Measurements from ENCODE around the gene ITGB6.
"Not testable (repeated sequence)": the region's sequence is repeated elsewhere in the genome, so short reads cannot be mapped to it uniquely, and the experiment has no call there.

Gene ITGB6

GRCh38 chr2:160200921-160201320, 849 bp upstream of the ITGB6 start:
- in situ Hi-C loops (cut with HindIII; ENCODE audit: low pct_ligation_motif_present, low pct_unique_long_range_greater_than_20kb, low sequenced_read_pairs) = no loop called here
- no peak for DNase-seq

GRCh38 chr2:160199053-160199452, 1.0 kb downstream of the ITGB6 start:
- in situ Hi-C loops (cut with HindIII; ENCODE audit: low pct_ligation_motif_present, low pct_unique_long_range_greater_than_20kb, low sequenced_read_pairs) = no loop called here

GRCh38 chr2:160197587-160197986, 2.5 kb downstream of the ITGB6 start:
- in situ Hi-C loops (cut with HindIII; ENCODE audit: low pct_ligation_motif_present, low pct_unique_long_range_greater_than_20kb, low sequenced_read_pairs) = no loop called here
- DNase-seq = no peak

More at GRCh38 chr2:160199053-160199452, 1.0 kb downstream of the ITGB6 start:
- DNase-seq = no peak

- in situ Hi-C loops (cut with HindIII; ENCODE audit: low pct_ligation_motif_present, low pct_unique_long_range_greater_than_20kb, low sequenced_read_pairs) = no loop called here
- no peak for DNase-seq
These were observed 5.1 kb downstream of the ITGB6 start for GRCh38 chr2:160194946-160195345.

GRCh38 chr2:160194351-160194750, 5.7 kb downstream of the ITGB6 start:
- in situ Hi-C loops (cut with HindIII; ENCODE audit: low pct_ligation_motif_present, low pct_unique_long_range_greater_than_20kb, low sequenced_read_pairs) = no loop called here
- DNase-seq = no peak

- DNase-seq; in situ Hi-C loops (cut with HindIII; ENCODE audit: low pct_ligation_motif_present, low pct_unique_long_range_greater_than_20kb, low sequenced_read_pairs): not testable (repeated sequence)
These were observed 18.8 kb downstream of the ITGB6 start for GRCh38 chr2:160181146-160181836.

- DNase-seq; in situ Hi-C loops (cut with HindIII; ENCODE audit: low pct_ligation_motif_present, low pct_unique_long_range_greater_than_20kb, low sequenced_read_pairs): not testable (repeated sequence)
These were observed 19.4 kb downstream of the ITGB6 start for GRCh38 chr2:160180690-160181089.

- in situ Hi-C loops (cut with HindIII; ENCODE audit: low pct_ligation_motif_present, low pct_unique_long_range_greater_than_20kb, low sequenced_read_pairs) = no loop called here
- DNase-seq = no peak
These were observed 19.9 kb downstream of the ITGB6 start for GRCh38 chr2:160180172-160180571.

- in situ Hi-C loops (cut with HindIII; ENCODE audit: low pct_ligation_motif_present, low pct_unique_long_range_greater_than_20kb, low sequenced_read_pairs) = no loop called here
- DNase-seq = no peak
These were observed 24.6 kb downstream of the ITGB6 start for GRCh38 chr2:160175169-160176134.

GRCh38 chr2:160174322-160174721, 25.8 kb downstream of the ITGB6 start:
- no peak for DNase-seq
- in situ Hi-C loops (cut with HindIII; ENCODE audit: low pct_ligation_motif_present, low pct_unique_long_range_greater_than_20kb, low sequenced_read_pairs) = no loop called here

GRCh38 chr2:160169988-160170387, 30.1 kb downstream of the ITGB6 start:
- in situ Hi-C loops (cut with HindIII; ENCODE audit: low pct_ligation_motif_present, low pct_unique_long_range_greater_than_20kb, low sequenced_read_pairs) = no loop called here
- DNase-seq = no peak

- no peak for DNase-seq
- in situ Hi-C loops (cut with HindIII; ENCODE audit: low pct_ligation_motif_present, low pct_unique_long_range_greater_than_20kb, low sequenced_read_pairs) = no loop called here
These were observed 30.6 kb downstream of the ITGB6 start for GRCh38 chr2:160169471-160169870.

GRCh38 chr2:160168878-160169277, 31.2 kb downstream of the ITGB6 start:
- peak; percentile 24 for DNase-seq
- in situ Hi-C loops (cut with HindIII; ENCODE audit: low pct_ligation_motif_present, low pct_unique_long_range_greater_than_20kb, low sequenced_read_pairs) = no loop called here

GRCh38 chr2:160167089-160167740, 32.9 kb downstream of the ITGB6 start:
- in situ Hi-C loops (cut with HindIII; ENCODE audit: low pct_ligation_motif_present, low pct_unique_long_range_greater_than_20kb, low sequenced_read_pairs) = no loop called here
- DNase-seq = no peak

GRCh38 chr2:160165996-160166395, 34.1 kb downstream of the ITGB6 start:
- no peak for DNase-seq
- in situ Hi-C loops (cut with HindIII; ENCODE audit: low pct_ligation_motif_present, low pct_unique_long_range_greater_than_20kb, low sequenced_read_pairs) = no loop called here

- DNase-seq = no peak
- in situ Hi-C loops (cut with HindIII; ENCODE audit: low pct_ligation_motif_present, low pct_unique_long_range_greater_than_20kb, low sequenced_read_pairs) = no loop called here
These were observed 35.0 kb downstream of the ITGB6 start for GRCh38 chr2:160165081-160165480.

- no peak for DNase-seq
- in situ Hi-C loops (cut with HindIII; ENCODE audit: low pct_ligation_motif_present, low pct_unique_long_range_greater_than_20kb, low sequenced_read_pairs) = no loop called here
These were observed 41.9 kb downstream of the ITGB6 start for GRCh38 chr2:160157861-160158829.

GRCh38 chr2:160156665-160157064, 43.4 kb downstream of the ITGB6 start:
- no peak for DNase-seq
- in situ Hi-C loops (cut with HindIII; ENCODE audit: low pct_ligation_motif_present, low pct_unique_long_range_greater_than_20kb, low sequenced_read_pairs) = no loop called here
